DMS53 treated with DMSO at 0.1 percent for 48 hours (cell line): ENCODE measurements around the gene BAX.

Experiments
- DNase-seq: peaks from one replicate; lab custom pipeline; 2025; ENCODE audit not compliant: unreplicated experiment; lab: John Stamatoyannopoulos, UW

Gene BAX

DNA sequence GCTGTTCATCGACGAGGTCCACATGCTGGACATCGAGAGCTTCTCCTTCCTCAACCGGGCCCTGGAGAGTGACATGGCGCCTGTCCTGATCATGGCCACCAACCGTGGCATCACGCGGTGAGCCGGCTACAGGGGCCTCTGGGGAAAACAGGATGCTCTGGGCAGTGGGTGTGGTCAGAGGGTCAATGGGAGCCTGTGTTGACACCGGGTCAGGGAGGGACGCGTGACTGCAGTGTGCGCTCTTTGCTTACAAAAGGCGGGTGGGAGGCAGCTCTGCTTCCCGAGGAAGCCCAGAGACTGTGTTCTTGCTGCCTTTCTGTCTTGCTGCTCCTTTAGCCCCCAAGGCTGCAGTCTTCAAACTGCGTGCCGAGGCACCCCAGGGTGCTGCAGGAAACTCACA is 56.5 kb downstream of the BAX start:
- no peak for DNase-seq
